Measurements from ENCODE around the gene UROC1.
"Not testable (repeated sequence)": the region's sequence is repeated elsewhere in the genome, so short reads cannot be mapped to it uniquely, and the experiment has no call there.

The UROC1 gene

GRCh38 chr3:126537730-126538281 is 20.2 kb upstream of the UROC1 start:
- no peak overlapping the region for H3K9ac ChIP-seq
- H3K4me1 ChIP-seq (ENCODE audit: low read depth, poor library complexity, severe bottlenecking) = no peaks in the 10 kb centered on the region
- no peaks in the 10 kb centered on the region for H3K79me2 ChIP-seq (ENCODE audit: insufficient read depth, low read depth)
- H4K20me1 ChIP-seq (ENCODE audit: insufficient read depth) = no peaks in the 10 kb centered on the region
- no peak for TF ChIP-seq CTCF (conservative IDR thresholded peaks at IDR 0.05; ENCODE audit: low read depth, low read length)
- H3K27me3 ChIP-seq (ENCODE audit: insufficient read depth, low read depth) = no peaks in the 10 kb centered on the region; the same call in 1 of the 2 replicates
- H3K4me3 ChIP-seq (IDR thresholded peaks at IDR 0.05; ENCODE audit: insufficient read depth, low read depth, low read length) = no peak overlapping the region
- H2AFZ ChIP-seq (ENCODE audit: low read depth) = no peak overlapping the region
- H3K36me3 ChIP-seq (ENCODE audit: insufficient read depth) = no peaks in the 10 kb centered on the region
- no peak overlapping the region for H3K27ac ChIP-seq
- H3K4me2 ChIP-seq = no peak overlapping the region

- Histone ChIP-seq H3K4me1 (ENCODE audit: low read depth, poor library complexity, severe bottlenecking) (no peaks in the 10 kb centered on the region), H3K9ac (no peak overlapping the region), H3K4me3 (IDR thresholded peaks at IDR 0.05; ENCODE audit: insufficient read depth, low read depth, low read length) (no peak overlapping the region), H3K27me3 (ENCODE audit: insufficient read depth, low read depth) (peaks cover 2% of the 10 kb centered on the region; the same call in 1 of the 2 replicates), H3K27ac (no peak overlapping the region), H3K79me2 (ENCODE audit: insufficient read depth, low read depth) (no peaks in the 10 kb centered on the region), H3K36me3 (ENCODE audit: insufficient read depth) (no peaks in the 10 kb centered on the region), H4K20me1 (ENCODE audit: insufficient read depth) (no peaks in the 10 kb centered on the region), H2AFZ (ENCODE audit: low read depth) (no peak overlapping the region), H3K4me2 (no peak overlapping the region)
- no peak for TF ChIP-seq CTCF (conservative IDR thresholded peaks at IDR 0.05; ENCODE audit: low read depth, low read length)
These were observed 19.6 kb upstream of the UROC1 start for GRCh38 chr3:126537116-126537729.

- no peak for TF ChIP-seq CTCF (conservative IDR thresholded peaks at IDR 0.05; ENCODE audit: low read depth, low read length)
- H3K4me3 ChIP-seq (IDR thresholded peaks at IDR 0.05; ENCODE audit: insufficient read depth, low read depth, low read length) = no peak overlapping the region
- no peaks in the 10 kb centered on the region for H3K79me2 ChIP-seq (ENCODE audit: insufficient read depth, low read depth)
- H3K27me3 ChIP-seq (ENCODE audit: insufficient read depth, low read depth) = peaks cover 5% of the 10 kb centered on the region; the same call in 1 of the 2 replicates
- no peak overlapping the region for H3K9ac ChIP-seq
- no peaks in the 10 kb centered on the region for H4K20me1 ChIP-seq (ENCODE audit: insufficient read depth)
- H2AFZ ChIP-seq (ENCODE audit: low read depth) = no peak overlapping the region
- no peaks in the 10 kb centered on the region for H3K4me1 ChIP-seq (ENCODE audit: low read depth, poor library complexity, severe bottlenecking)
- H3K4me2 ChIP-seq = no peak overlapping the region
- no peak overlapping the region for H3K27ac ChIP-seq
- no peaks in the 10 kb centered on the region for H3K36me3 ChIP-seq (ENCODE audit: insufficient read depth)
These were observed 18.6 kb upstream of the UROC1 start for GRCh38 chr3:126536126-126536525.

GRCh38 chr3:126535636-126536035 is 18.1 kb upstream of the UROC1 start:
- TF ChIP-seq CTCF (conservative IDR thresholded peaks at IDR 0.05; ENCODE audit: low read depth, low read length) = no peak
- Histone ChIP-seq H4K20me1 (ENCODE audit: insufficient read depth) (no peaks in the 10 kb centered on the region), H2AFZ (ENCODE audit: low read depth) (no peak overlapping the region), H3K27ac (no peak overlapping the region), H3K79me2 (ENCODE audit: insufficient read depth, low read depth) (no peaks in the 10 kb centered on the region), H3K4me1 (ENCODE audit: low read depth, poor library complexity, severe bottlenecking) (no peaks in the 10 kb centered on the region), H3K27me3 (ENCODE audit: insufficient read depth, low read depth) (peaks cover 5% of the 10 kb centered on the region; the same call in 1 of the 2 replicates), H3K4me2 (no peak overlapping the region), H3K36me3 (ENCODE audit: insufficient read depth) (no peaks in the 10 kb centered on the region), H3K4me3 (IDR thresholded peaks at IDR 0.05; ENCODE audit: insufficient read depth, low read depth, low read length) (no peak overlapping the region), H3K9ac (no peak overlapping the region)

- not testable (repeated sequence) for H2AFZ ChIP-seq (ENCODE audit: low read depth); H4K20me1 ChIP-seq (ENCODE audit: insufficient read depth); H3K27me3 ChIP-seq (ENCODE audit: insufficient read depth, low read depth); H3K4me3 ChIP-seq (IDR thresholded peaks at IDR 0.05; ENCODE audit: insufficient read depth, low read depth, low read length); H3K36me3 ChIP-seq (ENCODE audit: insufficient read depth); H3K27ac ChIP-seq; H3K9ac ChIP-seq; H3K4me2 ChIP-seq; H3K4me1 ChIP-seq (ENCODE audit: low read depth, poor library complexity, severe bottlenecking); H3K79me2 ChIP-seq (ENCODE audit: insufficient read depth, low read depth)
These were observed 17.1 kb upstream of the UROC1 start for GRCh38 chr3:126534716-126535115.
